Loucy (cell line): ENCODE data around the gene CFAP43.

Experiments
- H2AFZ ChIP-seq: fragments of 200-600 bp; sonication (generic); 2 replicates; pipeline ENCODE4 v1.6.0; 2016; ENCODE audit warnings: antibody characterized with exemption, mild to moderate bottlenecking, low read length, moderate library complexity
- H3F3A ChIP-seq: fragments of 200-600 bp; 2 replicates; pipeline ENCODE4 v1.6.0; 2016; ENCODE audit warnings: antibody characterized with exemption, low read depth, mild to moderate bottlenecking
- H3K27me3 ChIP-seq: fragments of 200-600 bp; sonication (generic); 2 replicates; pipeline ENCODE4 v1.6.1; 2014; ENCODE audit warnings: low read length, mild to moderate bottlenecking; ENCODE audit not compliant: insufficient read depth, poor library complexity, severe bottlenecking
- H3K36me3 ChIP-seq: fragments of 200-600 bp; sonication (generic); 2 replicates; pipeline ENCODE4 v1.6.1; 2016; ENCODE audit warnings: low read length; ENCODE audit not compliant: insufficient read depth
- H3K4me1 ChIP-seq: fragments of 200-600 bp; sonication (generic); 2 replicates; pipeline ENCODE4 v1.5.1; 2014; ENCODE audit warnings: low read length, mild to moderate bottlenecking; ENCODE audit not compliant: insufficient read depth, poor library complexity, severe bottlenecking
- H3K4me2 ChIP-seq: fragments of 200-600 bp; sonication (generic); 2 replicates; pipeline ENCODE4 v1.6.0; 2014; ENCODE audit warnings: antibody characterized with exemption, low read length, low read depth, mild to moderate bottlenecking; ENCODE audit not compliant: poor library complexity, severe bottlenecking
- H3K4me3 ChIP-seq: fragments of 200-600 bp; sonication (generic); 2 replicates; pipeline ENCODE4 v1.5.1; 2014; ENCODE audit warnings: low read length, mild to moderate bottlenecking, mixed read lengths; ENCODE audit not compliant: poor library complexity, severe bottlenecking
- H3K79me2 ChIP-seq: fragments of 200-600 bp; sonication (generic); 2 replicates; pipeline ENCODE4 v1.6.1; 2014; ENCODE audit warnings: low read length; ENCODE audit not compliant: insufficient read depth
- H3K9ac ChIP-seq: fragments of 200-600 bp; sonication (generic); 2 replicates; pipeline ENCODE4 v1.6.0; 2014; ENCODE audit warnings: mild to moderate bottlenecking, low read depth, low read length, moderate library complexity; ENCODE audit not compliant: poor library complexity, severe bottlenecking
- H3K9me2 ChIP-seq: fragments of 200-600 bp; sonication (generic); replicated peaks from 2 replicates; pipeline ENCODE4 v1.6.1; 2016; ENCODE audit warnings: low read depth, low read length, mixed read lengths
- H3K9me3 ChIP-seq: fragments of 200-600 bp; sonication (generic); 2 replicates; pipeline ENCODE4 v1.6.1; 2014; ENCODE audit warnings: mild to moderate bottlenecking, antibody characterized with exemption, low read length, low read depth; ENCODE audit not compliant: insufficient read depth
- H4K20me1 ChIP-seq: fragments of 200-600 bp; sonication (generic); 2 replicates; pipeline ENCODE4 v1.6.0; 2014; ENCODE audit warnings: antibody characterized with exemption, low read length, mild to moderate bottlenecking; ENCODE audit not compliant: insufficient read depth, poor library complexity, severe bottlenecking
- EZH2phosphoT487 ChIP-seq: fragments of 200-600 bp; IDR thresholded peaks from 2 replicates; pipeline ENCODE4 v1.6.1; 2018; ENCODE audit warnings: antibody characterized with exemption, mild to moderate bottlenecking, moderate library complexity, borderline replicate concordance
- TF ChIP-seq, protein P1 (sequence below): fragments of 200-600 bp; sonication (generic); conservative IDR thresholded peaks from 2 replicates; pipeline ENCODE4 v1.5.1; 2014; ENCODE audit warnings: mild to moderate bottlenecking, antibody characterized with exemption, low read length

The CFAP43 gene

GRCh38 chr10:104273899-104274575 is 41.9 kb upstream of the CFAP43 start:
- Histone ChIP-seq H3K36me3 (no peaks in the 10 kb centered on the region), H3K4me2 (no peak overlapping the region), H3K79me2 (no peaks in the 10 kb centered on the region), H3F3A (no peaks in the 10 kb centered on the region), H4K20me1 (no peaks in the 10 kb centered on the region), H3K27me3 (no peaks in the 10 kb centered on the region), H3K4me1 (peaks cover 5% of the 10 kb centered on the region), H2AFZ (peak overlapping the region; percentile 51; the same call in 1 of the 2 replicates), H3K4me3 (no peak overlapping the region), H3K9ac (no peak overlapping the region), H3K9me2 (no peaks in the 10 kb centered on the region), H3K9me3 (no peaks in the 10 kb centered on the region)
- no peak for TF ChIP-seq EZH2phosphoT487
- TF ChIP-seq, protein P1, sequence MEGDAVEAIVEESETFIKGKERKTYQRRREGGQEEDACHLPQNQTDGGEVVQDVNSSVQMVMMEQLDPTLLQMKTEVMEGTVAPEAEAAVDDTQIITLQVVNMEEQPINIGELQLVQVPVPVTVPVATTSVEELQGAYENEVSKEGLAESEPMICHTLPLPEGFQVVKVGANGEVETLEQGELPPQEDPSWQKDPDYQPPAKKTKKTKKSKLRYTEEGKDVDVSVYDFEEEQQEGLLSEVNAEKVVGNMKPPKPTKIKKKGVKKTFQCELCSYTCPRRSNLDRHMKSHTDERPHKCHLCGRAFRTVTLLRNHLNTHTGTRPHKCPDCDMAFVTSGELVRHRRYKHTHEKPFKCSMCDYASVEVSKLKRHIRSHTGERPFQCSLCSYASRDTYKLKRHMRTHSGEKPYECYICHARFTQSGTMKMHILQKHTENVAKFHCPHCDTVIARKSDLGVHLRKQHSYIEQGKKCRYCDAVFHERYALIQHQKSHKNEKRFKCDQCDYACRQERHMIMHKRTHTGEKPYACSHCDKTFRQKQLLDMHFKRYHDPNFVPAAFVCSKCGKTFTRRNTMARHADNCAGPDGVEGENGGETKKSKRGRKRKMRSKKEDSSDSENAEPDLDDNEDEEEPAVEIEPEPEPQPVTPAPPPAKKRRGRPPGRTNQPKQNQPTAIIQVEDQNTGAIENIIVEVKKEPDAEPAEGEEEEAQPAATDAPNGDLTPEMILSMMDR = no peak

DNA sequence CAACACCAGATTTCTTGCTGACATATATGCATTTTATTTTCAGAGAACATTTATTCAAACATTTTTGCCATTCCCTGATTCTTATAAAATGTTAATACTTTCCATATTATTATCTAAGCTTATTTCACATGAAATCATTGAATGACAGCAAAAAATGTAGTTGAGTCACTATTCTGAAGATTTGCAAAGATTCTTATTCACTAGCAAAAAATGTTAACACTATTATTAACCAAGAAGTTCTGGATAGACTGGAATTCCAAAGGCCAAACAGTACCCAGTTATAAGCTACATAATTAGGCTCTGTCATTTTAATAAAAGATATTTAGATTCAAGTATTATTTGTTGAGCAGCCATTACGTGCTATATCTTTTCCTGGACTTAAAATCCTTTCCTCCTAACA is 41.1 kb upstream of the CFAP43 start:
- Histone ChIP-seq H3K9me3 (no peaks in the 10 kb centered on the region), H3K79me2 (peaks cover 3% of the 10 kb centered on the region; the same call in 1 of the 2 replicates), H3K4me1 (peaks cover 5% of the 10 kb centered on the region), H3K36me3 (no peaks in the 10 kb centered on the region), H3F3A (no peaks in the 10 kb centered on the region), H4K20me1 (peaks cover 2% of the 10 kb centered on the region), H3K27me3 (no peaks in the 10 kb centered on the region), H3K9me2 (no peaks in the 10 kb centered on the region), H2AFZ (no peak overlapping the region), H3K4me3 (no peak overlapping the region), H3K9ac (no peak overlapping the region), H3K4me2 (no peak overlapping the region)
- TF ChIP-seq EZH2phosphoT487 = no peak
- TF ChIP-seq, protein P1 = no peak

- peak within 1 kb of the TSS; percentile 77 for H3K4me3 ChIP-seq
- H3K79me2 ChIP-seq = peaks cover 33% of the 10 kb centered on the region
- TF ChIP-seq EZH2phosphoT487 = no peak
- no peaks in the 10 kb centered on the region for H3K27me3 ChIP-seq
- H3K9me2 ChIP-seq = no peaks in the 10 kb centered on the region
- peak within 1 kb of the TSS; percentile 86 for H3K4me2 ChIP-seq
- H3K4me1 ChIP-seq = peaks cover 19% of the 10 kb centered on the region
- H3K9me3 ChIP-seq = no peaks in the 10 kb centered on the region
- no peaks in the 10 kb centered on the region for H3F3A ChIP-seq
- peaks cover 24% of the 10 kb centered on the region; the same call in 1 of the 2 replicates for H3K36me3 ChIP-seq
- peak within 1 kb of the TSS; percentile 82 for H3K9ac ChIP-seq
- H2AFZ ChIP-seq = peak within 1 kb of the TSS; percentile 69
- peaks cover 11% of the 10 kb centered on the region for H4K20me1 ChIP-seq
These were observed 36.8 kb upstream of the CFAP43 start, which contains the start of gene GSTO2 for GRCh38 chr10:104268713-104269645. Gene GSTO2 (plus strand): TSS chr10:104269184. CDS start chr10:104274916, 5,732 bp downstream.
